DOHH2 (cell line): ENCODE measurements around the gene JCAD.

Experiments used
- H3F3A ChIP-seq: fragments of 200-600 bp; sonication (generic), shearing (Covaris generic); 2 replicates; pipeline ENCODE4 v1.6.0; 2016; ENCODE audit warnings: antibody characterized with exemption, mild to moderate bottlenecking; ENCODE audit not compliant: control insufficient read depth, insufficient read depth
- H3K27ac ChIP-seq: fragments of 200-600 bp; sonication (generic); 2 replicates; pipeline ENCODE4 v1.5.1; 2014; ENCODE audit warnings: low read depth, mild to moderate bottlenecking, low read length, moderate library complexity
- H3K27me3 ChIP-seq: fragments of 200-600 bp; sonication (generic); 2 replicates; pipeline ENCODE4 v1.6.1; 2014; ENCODE audit warnings: mild to moderate bottlenecking, low read length, mixed read lengths; ENCODE audit not compliant: control insufficient read depth
- H3K36me3 ChIP-seq: fragments of 200-600 bp; sonication (generic); 2 replicates; pipeline ENCODE4 v1.6.1; 2014; ENCODE audit warnings: mild to moderate bottlenecking, low read length, moderate library complexity, mixed read lengths; ENCODE audit not compliant: control insufficient read depth
- H3K4me1 ChIP-seq: fragments of 200-600 bp; sonication (generic); 2 replicates; pipeline ENCODE4 v1.6.1; 2014; ENCODE audit warnings: mild to moderate bottlenecking, low read length, mixed read lengths; ENCODE audit not compliant: control insufficient read depth
- H3K4me2 ChIP-seq: fragments of 200-600 bp; sonication (generic); 2 replicates; pipeline ENCODE4 v1.6.0; 2014; ENCODE audit warnings: mild to moderate bottlenecking, low read length, moderate library complexity
- H3K4me3 ChIP-seq: fragments of 200-600 bp; sonication (generic); 2 replicates; pipeline ENCODE4 v1.5.1; 2014; ENCODE audit warnings: mild to moderate bottlenecking, low read length, mixed read lengths
- H3K79me2 ChIP-seq: fragments of 200-600 bp; sonication (generic); 2 replicates; pipeline ENCODE4 v1.6.1; 2014; ENCODE audit warnings: mild to moderate bottlenecking, low read length, mixed read lengths; ENCODE audit not compliant: control insufficient read depth
- H3K9me2 ChIP-seq: fragments of 200-600 bp; sonication (generic); replicated peaks from 2 replicates; pipeline ENCODE4 v1.6.1; 2014; ENCODE audit warnings: mild to moderate bottlenecking, low read length, mixed read lengths; ENCODE audit not compliant: control insufficient read depth
- H3K9me3 ChIP-seq: fragments of 200-600 bp; sonication (generic); 2 replicates; pipeline ENCODE4 v1.6.1; 2014; ENCODE audit warnings: antibody characterized with exemption, low read length, mixed read lengths; ENCODE audit not compliant: control insufficient read depth, insufficient read depth
- H4K20me1 ChIP-seq: fragments of 200-600 bp; sonication (generic); 2 replicates; pipeline ENCODE4 v1.6.0; 2014; ENCODE audit warnings: low read depth, mild to moderate bottlenecking, antibody characterized with exemption, low read length, moderate library complexity; ENCODE audit not compliant: control insufficient read depth, insufficient read depth
- EZH2phosphoT487 ChIP-seq: fragments of 200-600 bp; sonication (generic); IDR thresholded peaks from 2 replicates; pipeline ENCODE4 v1.6.1; 2017; ENCODE audit warnings: borderline replicate concordance, mild to moderate bottlenecking, antibody characterized with exemption, low read length, moderate library complexity, mixed read lengths
- TF ChIP-seq, protein P1 (sequence below): fragments of 200-600 bp; sonication (generic); IDR thresholded peaks from one replicate; pipeline ENCODE4 v1.5.1; 2014; ENCODE audit warnings: antibody characterized with exemption, mild to moderate bottlenecking, low read depth, low read length; ENCODE audit not compliant: poor library complexity, severe bottlenecking

Gene JCAD

DNA sequence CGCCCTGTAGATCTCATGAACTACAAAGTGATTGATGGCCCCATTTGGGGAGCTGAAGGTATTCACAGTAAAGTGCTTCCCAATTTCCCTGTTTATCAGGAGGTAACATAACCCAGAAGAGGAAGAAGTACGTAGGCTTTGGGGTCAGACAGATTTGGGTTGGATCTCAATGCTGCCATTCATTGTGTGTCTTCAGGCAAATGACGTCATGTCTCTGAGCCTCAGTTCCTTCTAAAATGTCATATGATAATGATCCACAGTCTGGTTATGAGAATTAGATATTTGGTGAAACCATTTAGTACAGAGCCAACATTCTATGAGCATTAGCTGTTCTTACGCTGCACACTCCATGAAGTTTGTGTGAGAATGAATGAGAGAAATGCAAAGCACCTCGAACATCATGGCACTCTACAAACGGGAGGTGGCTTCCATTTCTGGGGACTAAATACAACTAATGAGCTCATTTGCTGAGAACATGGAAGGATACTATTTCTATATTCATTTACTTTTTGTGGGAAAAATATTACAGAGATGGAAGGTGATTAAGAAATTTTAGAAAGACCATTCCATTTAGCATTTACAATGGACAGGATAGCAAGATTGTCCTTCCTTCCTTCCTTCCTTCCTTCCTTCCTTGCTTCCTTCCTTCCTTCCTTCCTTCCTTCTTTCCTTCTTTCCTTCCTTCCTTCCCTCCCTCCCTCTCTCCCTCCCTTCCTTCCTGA, 13.8 kb upstream of the JCAD start:
- no peaks in the 10 kb centered on the region for H3K9me2 ChIP-seq
- no peak overlapping the region for H3K27ac ChIP-seq
- H3K79me2 ChIP-seq = no peaks in the 10 kb centered on the region
- no peaks in the 10 kb centered on the region for H3F3A ChIP-seq
- H3K36me3 ChIP-seq = no peaks in the 10 kb centered on the region
- no peak overlapping the region for H3K4me3 ChIP-seq
- H3K27me3 ChIP-seq = no peaks in the 10 kb centered on the region
- no peak overlapping the region for H3K4me2 ChIP-seq
- no peaks in the 10 kb centered on the region for H3K4me1 ChIP-seq
- TF ChIP-seq, protein P1, sequence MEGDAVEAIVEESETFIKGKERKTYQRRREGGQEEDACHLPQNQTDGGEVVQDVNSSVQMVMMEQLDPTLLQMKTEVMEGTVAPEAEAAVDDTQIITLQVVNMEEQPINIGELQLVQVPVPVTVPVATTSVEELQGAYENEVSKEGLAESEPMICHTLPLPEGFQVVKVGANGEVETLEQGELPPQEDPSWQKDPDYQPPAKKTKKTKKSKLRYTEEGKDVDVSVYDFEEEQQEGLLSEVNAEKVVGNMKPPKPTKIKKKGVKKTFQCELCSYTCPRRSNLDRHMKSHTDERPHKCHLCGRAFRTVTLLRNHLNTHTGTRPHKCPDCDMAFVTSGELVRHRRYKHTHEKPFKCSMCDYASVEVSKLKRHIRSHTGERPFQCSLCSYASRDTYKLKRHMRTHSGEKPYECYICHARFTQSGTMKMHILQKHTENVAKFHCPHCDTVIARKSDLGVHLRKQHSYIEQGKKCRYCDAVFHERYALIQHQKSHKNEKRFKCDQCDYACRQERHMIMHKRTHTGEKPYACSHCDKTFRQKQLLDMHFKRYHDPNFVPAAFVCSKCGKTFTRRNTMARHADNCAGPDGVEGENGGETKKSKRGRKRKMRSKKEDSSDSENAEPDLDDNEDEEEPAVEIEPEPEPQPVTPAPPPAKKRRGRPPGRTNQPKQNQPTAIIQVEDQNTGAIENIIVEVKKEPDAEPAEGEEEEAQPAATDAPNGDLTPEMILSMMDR = no peak
- no peak for TF ChIP-seq EZH2phosphoT487
- H3K9me3 ChIP-seq = no peaks in the 10 kb centered on the region
- H4K20me1 ChIP-seq = no peaks in the 10 kb centered on the region

DNA sequence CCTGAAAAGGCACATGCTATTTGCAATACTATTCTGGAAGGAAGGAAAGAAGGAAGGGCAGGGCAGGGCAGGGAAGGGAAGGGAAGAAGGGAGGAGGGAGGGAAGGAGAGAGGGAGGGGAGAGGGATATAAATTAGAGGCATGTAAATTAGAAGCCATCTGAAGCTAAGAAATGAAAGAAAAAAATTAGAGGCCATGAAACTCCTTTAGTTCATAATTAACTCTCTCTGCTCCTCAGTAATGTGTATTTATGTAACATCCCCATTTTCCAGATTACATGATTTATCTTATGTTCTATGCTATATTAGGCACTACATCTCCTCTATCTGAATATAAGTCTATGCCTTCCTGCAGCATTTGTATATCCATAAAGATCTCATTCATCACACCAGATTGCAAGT, 12.7 kb upstream of the JCAD start:
- H3K79me2 ChIP-seq = no peaks in the 10 kb centered on the region
- no peaks in the 10 kb centered on the region for H3K9me2 ChIP-seq
- no peaks in the 10 kb centered on the region for H3K4me1 ChIP-seq
- H3K27ac ChIP-seq = no peak overlapping the region
- H4K20me1 ChIP-seq = no peaks in the 10 kb centered on the region
- no peaks in the 10 kb centered on the region for H3F3A ChIP-seq
- no peaks in the 10 kb centered on the region for H3K36me3 ChIP-seq
- H3K9me3 ChIP-seq = no peaks in the 10 kb centered on the region
- no peaks in the 10 kb centered on the region for H3K27me3 ChIP-seq
- TF ChIP-seq EZH2phosphoT487 = no peak
- TF ChIP-seq, protein P1 = no peak
- H3K4me2 ChIP-seq = no peak overlapping the region
- H3K4me3 ChIP-seq = no peak overlapping the region

DNA sequence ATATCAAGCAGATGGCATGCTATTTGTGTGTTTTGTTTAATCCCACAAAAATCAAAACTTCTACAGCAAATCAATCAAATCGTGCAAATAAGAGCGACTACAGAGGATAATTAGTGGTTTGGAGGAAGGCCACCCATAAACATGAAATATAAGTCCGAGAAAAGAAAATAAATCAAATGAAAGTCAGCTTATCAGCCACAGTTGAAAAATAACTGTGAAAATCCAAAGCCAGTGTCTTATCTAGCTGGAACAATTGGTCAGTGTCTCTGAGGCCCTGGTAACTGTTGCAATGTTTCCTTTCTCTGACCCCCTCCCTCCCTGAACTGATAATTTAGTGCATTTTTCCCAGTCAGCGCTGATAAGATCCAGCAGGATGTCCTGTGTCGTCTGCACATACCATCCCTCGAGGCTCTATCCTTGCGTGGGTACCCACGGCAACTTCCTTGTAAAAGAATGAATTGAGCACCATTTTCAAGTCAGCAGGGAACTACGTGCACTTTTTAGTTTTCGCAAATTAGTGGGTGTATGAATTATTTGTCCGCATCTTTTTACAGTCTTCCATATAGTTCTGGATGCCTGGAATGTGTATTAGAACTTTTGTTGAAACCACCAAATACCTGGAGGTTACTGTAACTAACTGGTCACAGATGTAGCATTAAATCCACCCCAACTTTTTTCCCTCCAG, 10.8 kb upstream of the JCAD start:
- no peaks in the 10 kb centered on the region for H3K27me3 ChIP-seq
- H3K36me3 ChIP-seq = no peaks in the 10 kb centered on the region
- H3F3A ChIP-seq = no peaks in the 10 kb centered on the region
- TF ChIP-seq EZH2phosphoT487 = no peak
- TF ChIP-seq, protein P1 = no peak
- no peak overlapping the region for H3K4me3 ChIP-seq
- no peaks in the 10 kb centered on the region for H3K79me2 ChIP-seq
- H3K4me1 ChIP-seq = no peaks in the 10 kb centered on the region
- no peak overlapping the region for H3K27ac ChIP-seq
- no peak overlapping the region for H3K4me2 ChIP-seq
- H4K20me1 ChIP-seq = no peaks in the 10 kb centered on the region
- no peaks in the 10 kb centered on the region for H3K9me3 ChIP-seq
- no peaks in the 10 kb centered on the region for H3K9me2 ChIP-seq
